ENCODE results near the gene SPIN3. TPM values are rescaled to one million over a fixed set of nuclear protein-coding genes. Genes with fewer than 3 reads are reported as not detected.
A peak's percentile ranks its signal among the peaks of the same experiment; 100 is the strongest.
"Not testable (repeated sequence)": the region's sequence is repeated elsewhere in the genome, so short reads cannot be mapped to it uniquely, and the experiment has no call there.

The SPIN3 gene
- 1 to 10 TPM; 5.4 to 6.6 TPM for total RNA-seq

DNA sequence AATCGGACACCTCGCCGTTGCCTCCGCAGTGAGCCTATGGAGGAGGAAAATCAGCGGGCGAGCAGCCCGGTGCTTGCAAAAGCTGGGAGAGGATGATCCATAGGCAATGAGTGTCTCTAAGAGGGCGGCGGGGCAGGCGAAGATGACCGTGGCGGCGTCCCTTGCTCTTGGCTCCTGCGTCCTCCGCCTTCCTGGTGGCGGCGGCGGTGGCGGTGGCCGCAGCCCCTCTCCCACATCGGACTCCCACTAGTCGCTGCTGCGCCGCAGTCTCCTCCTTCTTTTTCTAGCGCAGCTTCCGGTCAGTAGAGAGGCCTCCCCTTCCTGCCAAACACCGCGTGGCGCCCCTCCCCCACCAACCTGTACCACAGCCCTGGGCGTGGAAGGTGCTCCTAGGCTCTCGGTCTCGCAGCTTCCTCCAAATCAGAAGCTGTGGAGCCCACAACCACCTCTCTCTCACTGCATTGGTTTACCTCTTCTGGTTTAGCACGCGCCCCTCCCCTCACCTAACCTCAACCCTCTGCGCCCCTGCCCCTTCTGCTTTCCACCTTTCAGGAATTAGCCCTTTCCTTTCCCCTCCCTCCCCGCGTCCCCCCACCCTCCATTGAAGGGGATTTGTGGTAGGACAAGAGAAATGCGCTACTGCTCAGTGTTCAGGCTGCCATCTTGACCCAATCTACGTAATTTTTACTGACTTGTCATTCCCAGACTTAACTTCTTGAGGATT, at the start of gene SPIN3:
SPIN3 (minus strand) TSS at position 271 of the 724 bp plus-strand sequence. CDS start 594 bp downstream, outside the sequence.
- Mint-ChIP-seq H3K4me1 (ENCODE audit: low read depth in 2 of 2) (peaks cover 5 to 13% of the 10 kb centered on the region in 2 donors), H3K4me3 (peak within 1 kb of the TSS; percentile 88), H3K9me3 (no peaks in the 10 kb centered on the region), H3K36me3 (peaks cover 4% of the 10 kb centered on the region), H3K27ac (peak within 1 kb of the TSS; percentile 54 to 85), H3K27me3 (peaks cover 0 to 11% of the 10 kb centered on the region in 2 donors)
- DNase-seq (ENCODE audit: low spot score), result peak; percentile 75
- ATAC-seq, result peak; percentile 92

DNA sequence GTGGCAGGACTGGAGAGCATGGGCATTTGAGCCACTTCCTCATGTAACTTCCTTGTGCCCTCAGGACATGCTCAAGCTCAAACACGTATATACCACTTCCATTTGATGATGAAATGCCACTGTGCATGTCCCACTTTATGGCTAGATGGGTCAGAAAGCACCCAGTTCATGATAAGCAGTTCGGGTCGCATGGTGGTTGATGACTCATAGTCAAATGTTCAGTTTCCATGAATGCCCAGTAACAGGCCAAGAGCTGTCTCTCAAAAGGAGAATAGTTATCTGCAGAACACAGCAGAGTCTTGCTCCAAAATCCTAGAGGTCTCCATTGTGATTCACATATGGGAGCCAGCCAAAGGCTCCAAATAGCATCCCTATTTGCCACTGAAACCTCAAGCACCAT, 48.9 kb upstream of the SPIN3 start:
- DNase-seq (ENCODE audit: low spot score) (no peak), ATAC-seq (no peak)
- no peaks in the 10 kb centered on the region for H3K9me3 Mint-ChIP-seq
- H3K27me3 Mint-ChIP-seq, result peaks cover 12 to 28% of the 10 kb centered on the region in 2 donors
- H3K4me1 Mint-ChIP-seq (ENCODE audit: low read depth in 2 of 2), result no peaks in the 10 kb centered on the region
- no peaks in the 10 kb centered on the region for H3K36me3 Mint-ChIP-seq
- H3K4me3 Mint-ChIP-seq, result no peak overlapping the region
- H3K27ac Mint-ChIP-seq, result no peak overlapping the region

- not testable (repeated sequence) for H3K36me3 Mint-ChIP-seq; H3K4me1 Mint-ChIP-seq (ENCODE audit: low read depth in 2 of 2); ATAC-seq; H3K9me3 Mint-ChIP-seq; H3K4me3 Mint-ChIP-seq; H3K27ac Mint-ChIP-seq; DNase-seq (ENCODE audit: low spot score)
- peaks cover 14 to 32% of the 10 kb centered on the region in 2 donors for H3K27me3 Mint-ChIP-seq
These were observed 41.9 kb upstream of the SPIN3 start for GRCh38 chrX:57037265-57037664.

DNA sequence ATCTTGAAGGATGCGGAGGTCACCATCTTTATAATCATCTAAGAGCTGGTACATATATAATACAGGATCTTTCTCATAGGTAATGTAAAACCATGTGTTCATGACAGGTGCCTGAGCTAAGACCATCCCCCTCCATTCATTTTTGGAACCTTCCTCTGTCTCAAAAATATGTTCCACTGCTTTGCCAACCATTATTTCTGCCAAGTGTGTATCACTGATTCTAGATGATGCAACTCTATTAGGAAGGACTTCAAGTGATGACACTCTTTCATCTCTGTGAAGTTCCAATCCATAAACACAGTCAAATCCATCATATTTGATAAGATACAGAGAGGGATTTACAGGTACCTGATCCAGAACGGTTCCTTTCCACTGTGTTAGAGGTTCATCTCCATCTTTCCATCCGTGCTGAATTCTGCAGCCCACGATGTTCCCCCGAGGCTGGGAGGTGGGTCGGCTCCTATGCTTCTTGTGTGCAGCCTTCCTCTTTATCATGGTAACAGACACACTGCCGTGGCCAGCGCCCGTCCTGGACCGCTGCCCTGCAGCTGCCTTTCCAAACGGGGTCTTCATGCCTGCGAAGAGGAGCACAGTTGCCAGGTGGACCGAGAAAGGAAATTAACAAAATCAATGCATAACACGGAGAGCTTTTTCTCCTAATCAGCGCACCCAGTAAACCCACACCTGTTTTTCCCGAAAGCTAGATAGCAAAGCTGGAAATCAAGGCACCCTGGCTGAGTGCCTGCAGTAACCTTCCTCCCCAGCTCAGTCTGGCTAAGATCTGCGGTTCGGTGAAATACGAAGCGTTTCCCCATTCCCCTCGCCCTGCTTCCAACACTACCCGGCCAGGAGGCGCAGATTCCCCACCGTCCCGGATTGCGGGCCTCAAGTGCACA, 718 bp downstream of the SPIN3 start:
- peaks cover 5 to 13% of the 10 kb centered on the region in 2 donors for H3K4me1 Mint-ChIP-seq (ENCODE audit: low read depth in 2 of 2)
- peak overlapping the region in 1 of 2 donors; percentile 26 for H3K27ac Mint-ChIP-seq
- H3K27me3 Mint-ChIP-seq, result peaks cover 0 to 11% of the 10 kb centered on the region in 2 donors
- DNase-seq (ENCODE audit: low spot score) (no peak), ATAC-seq (peak; percentile 9 to 32)
- H3K9me3 Mint-ChIP-seq, result no peaks in the 10 kb centered on the region
- H3K36me3 Mint-ChIP-seq, result peaks cover 4% of the 10 kb centered on the region
- H3K4me3 Mint-ChIP-seq, result peak overlapping the region; percentile 88

DNA sequence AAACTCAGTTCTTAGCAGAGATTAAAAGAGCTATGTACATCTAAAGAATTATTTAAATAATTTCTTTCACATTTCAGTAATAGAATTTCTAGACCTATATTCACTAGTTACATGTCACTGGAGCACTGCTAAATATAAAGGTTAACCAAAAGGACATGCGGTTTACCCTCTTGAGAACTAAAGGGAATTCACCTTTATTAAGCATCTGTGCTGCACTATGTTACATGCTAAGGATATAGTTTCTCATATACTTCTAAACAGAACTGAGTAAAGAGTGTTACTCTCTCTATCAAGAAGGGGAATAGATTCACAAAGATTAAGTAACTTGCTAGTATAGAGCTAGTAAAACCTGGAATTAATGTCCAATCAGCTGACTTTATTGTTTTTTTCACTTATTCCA, 7.6 kb downstream of the SPIN3 start:
- H3K36me3 Mint-ChIP-seq, result peaks cover 6% of the 10 kb centered on the region
- no peak for ATAC-seq
- peaks cover 13 to 16% of the 10 kb centered on the region in 2 donors for H3K4me1 Mint-ChIP-seq (ENCODE audit: low read depth in 2 of 2)
- H3K4me3 Mint-ChIP-seq, result no peak overlapping the region
- no peaks in the 10 kb centered on the region for H3K9me3 Mint-ChIP-seq
- no peak for DNase-seq (ENCODE audit: low spot score)
- peaks cover 0 to 8% of the 10 kb centered on the region in 2 donors for H3K27me3 Mint-ChIP-seq
- no peak overlapping the region for H3K27ac Mint-ChIP-seq

- Mint-ChIP-seq H3K4me3 (no peak overlapping the region), H3K27me3 (peaks cover 0 to 6% of the 10 kb centered on the region in 2 donors), H3K27ac (no peak overlapping the region), H3K36me3 (peaks cover 6% of the 10 kb centered on the region), H3K4me1 (ENCODE audit: low read depth in 2 of 2) (peaks cover 13 to 16% of the 10 kb centered on the region in 2 donors), H3K9me3 (no peaks in the 10 kb centered on the region)
- ATAC-seq (no peak), DNase-seq (ENCODE audit: low spot score) (no peak)
These were observed 9.2 kb downstream of the SPIN3 start for GRCh38 chrX:56986138-56986537.

DNA sequence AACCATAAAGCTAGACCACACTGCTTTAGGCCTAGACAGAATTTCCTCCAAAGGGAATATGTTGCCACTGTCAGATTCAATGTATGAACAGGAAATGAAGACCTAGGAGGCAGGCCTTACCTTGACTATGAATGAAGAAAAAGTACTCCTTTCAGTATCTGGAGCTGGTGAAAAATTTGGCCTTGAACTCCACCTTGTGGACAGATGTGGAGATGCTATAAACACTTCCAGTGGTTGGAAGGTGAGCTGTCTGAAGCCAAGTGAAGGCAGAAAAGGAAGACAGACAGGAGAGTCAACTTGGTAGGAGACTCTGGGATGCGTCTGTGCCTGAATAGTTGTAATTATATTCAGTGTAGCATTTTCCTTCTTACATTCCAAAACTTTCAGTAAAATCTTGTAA, 17.2 kb downstream of the SPIN3 start:
- Mint-ChIP-seq H3K4me3 (no peak overlapping the region), H3K27ac (no peak overlapping the region), H3K9me3 (no peaks in the 10 kb centered on the region), H3K4me1 (ENCODE audit: low read depth in 2 of 2) (no peaks in the 10 kb centered on the region), H3K27me3 (no peaks in the 10 kb centered on the region), H3K36me3 (no peaks in the 10 kb centered on the region)
- DNase-seq (ENCODE audit: low spot score) (no peak), ATAC-seq (peak in 1 of 2 donors; percentile 67)

GRCh38 chrX:56975611-56976010, 19.7 kb downstream of the SPIN3 start:
- Mint-ChIP-seq H3K4me3 (no peak overlapping the region), H3K9me3 (no peaks in the 10 kb centered on the region), H3K4me1 (ENCODE audit: low read depth in 2 of 2) (no peaks in the 10 kb centered on the region), H3K36me3 (no peaks in the 10 kb centered on the region), H3K27me3 (no peaks in the 10 kb centered on the region), H3K27ac (no peak overlapping the region)
- ATAC-seq (no peak), DNase-seq (ENCODE audit: low spot score) (no peak)

GRCh38 chrX:56974408-56974807, 20.9 kb downstream of the SPIN3 start:
- DNase-seq (ENCODE audit: low spot score) (no peak), ATAC-seq (no peak)
- no peaks in the 10 kb centered on the region for H3K9me3 Mint-ChIP-seq
- no peak overlapping the region for H3K4me3 Mint-ChIP-seq
- H3K36me3 Mint-ChIP-seq, result no peaks in the 10 kb centered on the region
- H3K4me1 Mint-ChIP-seq (ENCODE audit: low read depth in 2 of 2), result no peaks in the 10 kb centered on the region
- H3K27ac Mint-ChIP-seq, result no peak overlapping the region
- no peaks in the 10 kb centered on the region for H3K27me3 Mint-ChIP-seq

- no peak for ATAC-seq
- peaks cover 5% of the 10 kb centered on the region for H3K36me3 Mint-ChIP-seq
- no peak overlapping the region for H3K27ac Mint-ChIP-seq
- H3K27me3 Mint-ChIP-seq, result no peaks in the 10 kb centered on the region
- no peak for DNase-seq (ENCODE audit: low spot score)
- H3K4me1 Mint-ChIP-seq (ENCODE audit: low read depth in 2 of 2), result no peaks in the 10 kb centered on the region
- H3K4me3 Mint-ChIP-seq, result no peak overlapping the region
- H3K9me3 Mint-ChIP-seq, result no peaks in the 10 kb centered on the region
These were observed 25.8 kb downstream of the SPIN3 start for GRCh38 chrX:56969559-56969958.

GRCh38 chrX:56968980-56969379, 26.4 kb downstream of the SPIN3 start:
- Mint-ChIP-seq H3K4me3 (no peak overlapping the region), H3K4me1 (ENCODE audit: low read depth in 2 of 2) (no peaks in the 10 kb centered on the region), H3K27ac (no peak overlapping the region), H3K36me3 (peaks cover 5% of the 10 kb centered on the region), H3K9me3 (no peaks in the 10 kb centered on the region), H3K27me3 (no peaks in the 10 kb centered on the region)
- ATAC-seq (no peak), DNase-seq (ENCODE audit: low spot score) (no peak)

DNA sequence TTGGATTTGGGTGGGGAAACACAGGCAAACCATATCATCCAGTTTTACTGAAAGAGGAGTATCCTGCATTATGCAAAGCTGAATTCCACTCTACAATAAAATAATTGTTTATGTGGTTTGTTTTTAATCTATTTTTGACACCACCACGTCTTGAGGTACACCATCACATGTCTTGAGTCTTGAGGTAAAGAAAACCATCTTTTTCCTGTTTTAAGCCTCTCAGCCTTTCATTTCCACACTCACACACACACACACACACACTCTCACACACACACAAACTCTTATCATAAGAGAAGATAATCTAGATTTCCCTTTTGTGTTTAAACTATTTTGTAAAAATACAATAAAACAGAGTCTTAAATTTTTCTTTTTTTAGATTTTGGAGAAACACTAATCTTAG, 32.0 kb downstream of the SPIN3 start:
- Mint-ChIP-seq H3K9me3 (no peaks in the 10 kb centered on the region), H3K27me3 (peaks cover 0 to 7% of the 10 kb centered on the region in 2 donors), H3K4me1 (ENCODE audit: low read depth in 2 of 2) (peaks cover 0 to 5% of the 10 kb centered on the region in 2 donors), H3K4me3 (no peak overlapping the region), H3K36me3 (peaks cover 5% of the 10 kb centered on the region), H3K27ac (no peak overlapping the region)
- ATAC-seq (no peak), DNase-seq (ENCODE audit: low spot score) (no peak)

DNA sequence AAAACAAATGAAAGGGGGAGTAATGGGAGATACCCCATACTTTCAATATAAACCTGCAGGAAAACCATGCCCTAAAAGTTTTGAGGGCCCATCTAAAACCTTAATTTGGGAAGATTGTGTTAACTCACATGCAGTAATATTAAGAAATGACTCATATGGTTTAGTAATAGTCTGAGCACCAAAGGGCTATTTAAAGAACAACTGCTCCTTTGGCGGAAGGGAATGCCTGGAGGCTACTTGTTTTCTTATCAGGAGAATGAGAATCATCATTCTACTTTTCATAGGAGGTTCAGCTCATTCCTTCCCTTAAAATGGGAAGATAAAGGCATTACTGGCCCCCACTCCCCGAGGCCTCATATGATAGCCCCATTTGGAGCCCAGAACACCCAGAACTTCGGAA, 47.6 kb downstream of the SPIN3 start:
- DNase-seq (ENCODE audit: low spot score), result no peak
- ATAC-seq, result no peak
- peaks cover 0 to 12% of the 10 kb centered on the region in 2 donors for H3K27me3 Mint-ChIP-seq
- no peak overlapping the region for H3K4me3 Mint-ChIP-seq
- no peaks in the 10 kb centered on the region for H3K9me3 Mint-ChIP-seq
- H3K36me3 Mint-ChIP-seq, result peaks cover 13% of the 10 kb centered on the region
- no peak overlapping the region for H3K27ac Mint-ChIP-seq
- no peaks in the 10 kb centered on the region for H3K4me1 Mint-ChIP-seq (ENCODE audit: low read depth in 2 of 2)

- not testable (repeated sequence) for H3K4me3 Mint-ChIP-seq; H3K27me3 Mint-ChIP-seq; H3K4me1 Mint-ChIP-seq (ENCODE audit: low read depth in 2 of 2); ATAC-seq; H3K27ac Mint-ChIP-seq; H3K9me3 Mint-ChIP-seq; H3K36me3 Mint-ChIP-seq; DNase-seq (ENCODE audit: low spot score)
These were observed 49.1 kb downstream of the SPIN3 start for GRCh38 chrX:56946201-56946600.
